ENCODE data around the gene DGKE.

DGKE gene

GRCh38 chr17:56890906-56891674, 57.1 kb downstream of the DGKE start:
- DNase-seq (ENCODE audit: low read depth) = no peak

- peak; percentile 22 for DNase-seq (ENCODE audit: low read depth)
These were observed 57.8 kb downstream of the DGKE start for GRCh38 chr17:56891751-56892150.

- no peak for DNase-seq (ENCODE audit: low read depth)
These were observed 58.4 kb downstream of the DGKE start for GRCh38 chr17:56892333-56892732.

- DNase-seq (ENCODE audit: low read depth) = no peak
These were observed 59.6 kb downstream of the DGKE start for GRCh38 chr17:56893503-56893902.

GRCh38 chr17:56894859-56895455, 61.0 kb downstream of the DGKE start:
- DNase-seq (ENCODE audit: low read depth) = no peak

- no peak for DNase-seq (ENCODE audit: low read depth)
These were observed 62.4 kb downstream of the DGKE start for GRCh38 chr17:56896217-56896967.

- no peak for DNase-seq (ENCODE audit: low read depth)
These were observed 63.0 kb downstream of the DGKE start for GRCh38 chr17:56896968-56897359.

- no peak for DNase-seq (ENCODE audit: low read depth)
These were observed 63.9 kb downstream of the DGKE start for GRCh38 chr17:56897646-56898424.

- no peak for DNase-seq (ENCODE audit: low read depth)
These were observed 64.9 kb downstream of the DGKE start for GRCh38 chr17:56898874-56899273.

- no peak for DNase-seq (ENCODE audit: low read depth)
These were observed 65.5 kb downstream of the DGKE start for GRCh38 chr17:56899403-56899802.

- DNase-seq (ENCODE audit: low read depth) = no peak
These were observed 68.4 kb downstream of the DGKE start for GRCh38 chr17:56902348-56902747.

- no peak for DNase-seq (ENCODE audit: low read depth)
These were observed 69.6 kb downstream of the DGKE start for GRCh38 chr17:56903560-56903959.

GRCh38 chr17:56908001-56908542, 74.1 kb downstream of the DGKE start:
- DNase-seq (ENCODE audit: low read depth) = no peak

- no peak for DNase-seq (ENCODE audit: low read depth)
These were observed 76.0 kb downstream of the DGKE start for GRCh38 chr17:56909742-56910508.

- DNase-seq (ENCODE audit: low read depth) = no peak
These were observed 76.7 kb downstream of the DGKE start for GRCh38 chr17:56910509-56911235.

GRCh38 chr17:56912105-56912999, 78.4 kb downstream of the DGKE start:
- no peak for DNase-seq (ENCODE audit: low read depth)

GRCh38 chr17:56913000-56913311, 79.0 kb downstream of the DGKE start:
- no peak for DNase-seq (ENCODE audit: low read depth)

GRCh38 chr17:56913353-56913866, 79.5 kb downstream of the DGKE start:
- no peak for DNase-seq (ENCODE audit: low read depth)

- DNase-seq (ENCODE audit: low read depth) = peak; percentile 75
These were observed 80.1 kb downstream of the DGKE start, which contains the start of gene TRIM25 for GRCh38 chr17:56913867-56914580. TRIM25 (minus strand) TSS chr17:56914049; CDS start chr17:56913988, 61 bp downstream.
